ENCODE measurements around the gene VIT.
"Not testable (repeated sequence)": the region's sequence is repeated elsewhere in the genome, so short reads cannot be mapped to it uniquely, and the experiment has no call there.

VIT gene

DNA sequence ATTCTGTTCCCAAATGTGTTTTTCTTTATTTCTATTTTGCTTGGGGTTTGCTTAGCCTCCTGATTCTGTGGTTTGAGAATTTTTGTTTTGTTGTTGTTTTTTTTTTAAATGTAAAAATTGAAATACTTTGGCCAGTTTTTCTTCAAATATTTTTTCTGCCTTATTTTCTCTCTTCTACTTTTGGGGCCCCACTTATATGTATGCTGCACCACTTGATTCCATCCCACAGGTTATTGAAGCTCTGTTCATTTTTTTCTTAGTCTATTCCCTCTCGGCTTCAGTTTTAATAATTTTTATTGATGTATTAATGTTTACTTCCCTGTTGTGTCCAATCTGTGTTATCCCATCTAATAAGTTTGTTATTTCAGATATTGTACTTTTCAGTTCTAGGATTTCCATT, 17.7 kb upstream of the VIT start:
- DNase-seq = no peak

DNA sequence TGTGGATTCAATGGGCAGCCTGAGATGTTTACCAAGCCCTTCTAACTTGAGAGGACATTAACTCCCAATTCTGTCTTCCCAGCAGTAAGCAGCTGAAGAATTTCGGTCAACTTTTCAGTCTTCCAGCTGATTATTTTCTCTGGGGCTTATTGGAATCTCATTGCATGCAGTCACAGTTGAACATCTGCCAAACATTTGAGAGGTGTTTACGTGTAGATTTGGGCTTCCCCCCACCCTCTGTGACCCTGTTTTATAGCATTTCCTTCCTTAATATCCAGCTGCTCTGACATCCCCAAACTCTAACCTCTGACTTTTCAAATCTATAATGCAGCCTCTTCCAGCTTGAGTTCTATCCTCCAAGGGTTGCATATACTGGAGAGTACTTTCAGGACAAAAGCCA, 16.5 kb upstream of the VIT start:
- no peak for DNase-seq

DNA sequence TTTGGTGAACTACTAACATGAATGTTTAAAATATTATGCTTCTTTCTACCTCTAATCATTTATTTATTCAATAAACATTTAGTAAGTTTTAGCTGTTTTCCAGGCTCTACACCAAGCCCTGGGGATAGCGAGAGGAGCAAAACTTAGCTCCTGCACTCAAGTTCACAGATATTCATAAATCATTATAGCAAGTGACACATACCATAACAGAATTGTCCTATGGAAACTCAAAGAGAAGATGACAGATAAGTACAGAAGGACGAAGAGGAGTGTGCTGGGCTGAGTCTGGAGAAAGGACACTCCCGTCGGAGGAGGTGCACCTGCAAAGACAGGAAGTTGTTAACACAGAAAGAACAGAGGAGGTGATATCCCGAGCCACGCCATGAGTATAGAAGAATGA, 13.9 kb upstream of the VIT start:
- DNase-seq = no peak

DNA sequence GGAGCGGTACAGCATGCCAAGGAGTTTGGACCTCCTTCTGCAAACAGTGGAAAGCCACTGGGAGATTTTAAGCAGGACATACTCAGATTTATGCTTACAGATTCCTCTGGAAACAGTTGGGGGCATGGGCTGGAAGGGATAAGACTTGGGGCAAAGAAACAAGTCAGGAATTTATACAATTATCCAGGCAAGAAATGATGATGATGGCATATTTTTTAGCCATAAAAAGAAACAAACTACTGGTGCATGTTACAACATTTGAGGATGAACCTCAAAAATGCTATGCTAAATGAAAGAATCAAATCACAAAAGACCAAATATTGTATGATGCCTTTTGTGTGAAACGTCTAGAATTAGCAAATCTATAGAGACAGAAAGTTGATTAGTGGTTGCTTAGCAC, 13.5 kb upstream of the VIT start:
- no peak for DNase-seq

DNA sequence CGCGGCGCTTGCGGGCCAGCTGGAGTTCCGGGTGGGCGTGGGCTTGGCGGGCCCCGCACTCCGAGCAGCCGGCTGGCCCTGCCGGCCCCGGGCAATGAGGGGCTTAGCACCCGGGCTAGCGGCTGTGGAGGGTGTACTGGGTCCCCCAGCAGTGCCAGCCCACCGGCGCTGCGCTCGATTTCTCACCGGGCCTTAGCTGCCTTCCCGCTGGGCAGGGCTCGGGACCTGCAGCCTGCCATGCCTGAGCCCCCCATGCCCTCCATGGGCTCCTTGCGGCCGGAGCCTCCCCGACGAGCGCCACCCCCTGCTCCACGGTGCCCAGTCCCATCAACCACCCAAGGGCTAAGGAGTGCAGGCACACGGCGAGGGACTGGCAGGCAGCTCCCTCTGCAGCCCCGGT, 8.2 kb upstream of the VIT start:
- not testable (repeated sequence) for DNase-seq

DNA sequence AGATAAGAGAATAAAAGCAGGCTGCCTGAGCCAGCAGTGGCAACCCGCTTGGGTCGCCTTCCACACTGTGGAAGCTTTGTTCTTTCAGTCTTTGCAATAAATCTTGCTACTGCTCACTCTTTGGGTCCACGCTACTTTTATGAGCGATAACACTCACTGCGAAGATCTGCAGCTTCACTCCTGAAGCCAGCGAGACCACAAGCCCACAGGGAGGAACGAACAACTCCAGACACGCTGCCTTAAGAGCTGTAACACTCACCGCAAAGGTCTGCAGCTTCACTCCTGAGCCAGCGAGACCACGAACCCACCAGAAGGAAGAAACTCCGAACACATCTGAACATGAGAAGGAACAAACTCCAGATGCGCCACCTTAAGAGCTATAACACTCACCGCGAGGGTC, 7.5 kb upstream of the VIT start:
- DNase-seq = not testable (repeated sequence)

DNA sequence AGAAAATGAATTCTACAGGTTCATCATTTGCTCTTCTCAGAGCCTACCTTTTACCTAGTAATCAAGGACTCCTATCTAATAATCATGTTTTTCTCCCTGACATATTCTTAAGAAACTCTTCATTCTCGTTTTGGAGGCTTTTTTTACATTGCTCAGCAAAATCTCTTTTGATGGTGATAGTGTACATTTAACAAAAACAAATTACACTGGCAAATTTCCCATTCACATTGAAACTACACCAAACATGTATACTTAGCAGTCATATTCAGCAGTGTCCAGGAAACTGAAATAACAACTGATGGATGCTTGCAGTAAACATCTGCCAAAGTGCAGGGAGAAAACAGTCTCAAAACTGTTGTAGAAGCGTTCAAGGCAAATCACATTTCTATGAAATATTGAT, 4.4 kb upstream of the VIT start:
- no peak for DNase-seq

DNA sequence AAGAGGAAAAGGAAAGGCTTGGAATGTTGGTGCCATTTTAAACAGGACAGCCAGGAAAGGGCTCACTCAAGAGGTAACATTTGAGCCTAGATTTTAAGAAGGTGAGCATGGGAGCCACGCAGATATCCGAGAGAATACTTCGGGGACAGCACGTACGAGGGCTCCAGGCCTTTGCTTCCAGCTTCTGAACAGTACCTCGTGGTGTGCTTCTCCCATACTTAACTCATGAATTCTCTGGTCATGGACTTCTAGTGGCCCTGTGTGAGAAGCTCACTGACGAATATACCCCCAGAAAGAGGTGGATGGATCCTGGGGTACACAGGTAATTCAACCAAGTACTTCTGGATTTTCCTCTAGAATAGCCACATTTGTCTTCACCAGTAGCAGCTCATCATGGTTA, 2.7 kb upstream of the VIT start:
- no peak for DNase-seq

DNA sequence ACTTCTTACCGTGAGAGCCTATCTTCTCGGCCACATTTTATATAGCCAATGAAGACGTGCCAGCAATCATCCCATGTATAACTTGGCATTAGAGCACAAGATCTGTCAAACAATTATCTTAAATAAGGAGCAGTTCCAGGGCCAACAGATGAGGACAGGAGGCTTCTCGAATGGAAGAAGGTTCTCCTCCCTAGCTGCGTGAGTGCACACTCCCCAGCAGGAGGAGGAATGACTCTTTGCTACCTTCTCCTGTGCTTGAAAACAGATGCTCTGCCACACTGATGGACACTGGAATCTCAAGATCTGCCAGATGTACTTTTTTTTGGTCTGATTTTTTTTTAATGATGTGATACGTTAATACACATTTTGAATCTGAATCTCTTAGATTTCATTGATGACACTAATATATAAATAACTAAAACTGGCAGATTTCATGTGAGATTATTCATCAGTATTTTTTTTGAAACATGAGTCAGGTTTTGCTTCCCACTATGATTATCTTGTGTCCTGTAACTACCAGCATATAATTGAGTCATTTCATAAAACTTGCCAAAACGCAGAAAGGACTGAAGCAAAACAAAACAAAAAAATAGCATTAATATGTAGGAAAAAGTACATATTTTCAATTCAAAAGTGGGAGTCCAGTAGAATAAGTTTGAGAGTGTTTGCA, 626 bp upstream of the VIT start:
- peak in 1 of 2 donors; percentile 16 for DNase-seq

DNA sequence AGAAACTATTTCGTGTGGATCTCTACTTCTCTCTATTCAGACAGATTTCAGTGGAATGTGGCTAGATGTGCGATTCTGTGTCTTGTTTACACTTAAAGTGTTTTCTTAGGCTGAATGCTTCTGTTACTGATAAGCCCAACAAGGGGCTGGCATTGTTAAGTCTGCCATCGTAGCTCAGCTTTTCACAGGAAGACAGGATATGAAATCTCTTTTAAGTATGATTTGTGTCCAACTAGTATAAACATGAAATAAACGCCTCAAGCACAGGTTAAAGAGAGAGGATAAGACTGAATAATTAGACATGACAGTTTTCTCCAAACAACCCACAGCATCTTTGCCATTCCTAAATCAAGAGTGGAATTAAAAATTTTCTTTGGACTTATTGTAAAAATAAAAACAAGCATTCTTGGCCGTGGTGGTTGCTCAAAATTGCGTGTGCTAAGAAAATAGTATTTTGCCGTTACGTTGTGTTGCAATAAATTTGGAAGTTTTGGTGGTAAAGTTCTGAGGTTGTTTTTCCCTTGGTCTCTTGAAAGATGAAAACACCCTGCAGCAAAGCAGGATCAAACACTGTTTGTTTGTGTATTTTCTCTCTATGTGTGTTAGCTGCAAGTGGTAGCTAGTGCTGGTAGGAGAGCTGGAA, 1.0 kb downstream of the VIT start:
- no peak for DNase-seq

DNA sequence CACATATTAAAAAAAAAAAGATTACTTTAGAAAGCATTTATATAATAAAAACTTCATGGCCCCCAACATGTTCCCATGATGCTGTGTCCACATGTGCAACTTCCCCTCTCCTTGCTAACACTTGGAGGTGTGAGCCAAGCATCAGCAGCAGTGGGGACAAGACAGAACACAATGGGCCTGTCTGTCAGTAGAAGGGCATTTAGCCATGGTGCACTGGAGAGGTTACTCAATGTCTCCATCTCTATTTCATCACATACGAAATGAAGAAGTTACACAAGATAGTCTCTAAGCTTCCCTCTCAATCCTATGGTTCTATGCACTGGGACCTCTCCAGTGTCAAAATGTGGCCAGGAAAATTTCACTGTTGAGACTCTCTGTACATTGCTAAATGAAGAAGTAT, 2.5 kb downstream of the VIT start:
- DNase-seq = peak; percentile 88 to 96

DNA sequence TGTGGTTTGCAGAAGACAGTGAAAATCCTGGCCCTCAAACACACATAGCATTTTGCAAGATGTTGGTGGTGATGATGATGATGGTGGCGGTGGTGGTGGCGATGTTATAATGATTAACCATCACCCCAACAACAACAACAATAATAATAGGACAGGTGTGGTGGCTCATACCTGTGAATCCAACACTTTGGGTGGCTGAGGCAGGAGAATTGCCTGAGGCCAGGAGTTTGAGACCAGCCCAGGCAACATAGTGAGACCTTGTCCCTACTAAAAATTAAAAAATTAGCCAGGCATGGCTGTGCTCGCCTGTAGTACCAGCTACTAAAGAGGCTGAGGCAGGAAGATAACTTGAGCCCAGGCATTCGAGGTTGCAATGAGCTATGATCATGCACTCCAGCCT, 3.8 kb downstream of the VIT start:
- DNase-seq = no peak

DNA sequence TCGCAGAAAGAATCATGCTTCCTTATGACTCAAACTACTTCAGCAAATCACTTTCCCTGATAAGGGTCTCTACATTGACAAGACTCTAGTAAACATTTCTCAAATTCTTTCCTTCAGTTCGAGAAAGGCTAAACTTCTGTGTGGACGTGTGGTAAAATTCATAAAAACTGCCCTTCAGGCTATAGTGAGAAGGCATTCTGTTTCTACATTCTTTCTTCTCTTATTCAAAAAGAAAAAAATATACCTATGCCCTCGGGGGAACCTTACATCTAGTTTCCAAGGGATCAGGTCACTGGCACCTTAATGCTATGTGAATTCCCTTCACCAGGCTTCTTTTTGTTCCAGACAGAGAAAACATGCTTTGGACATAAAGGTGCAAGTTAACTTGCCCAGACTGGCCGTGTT, 4.9 kb downstream of the VIT start:
- no peak for DNase-seq

DNA sequence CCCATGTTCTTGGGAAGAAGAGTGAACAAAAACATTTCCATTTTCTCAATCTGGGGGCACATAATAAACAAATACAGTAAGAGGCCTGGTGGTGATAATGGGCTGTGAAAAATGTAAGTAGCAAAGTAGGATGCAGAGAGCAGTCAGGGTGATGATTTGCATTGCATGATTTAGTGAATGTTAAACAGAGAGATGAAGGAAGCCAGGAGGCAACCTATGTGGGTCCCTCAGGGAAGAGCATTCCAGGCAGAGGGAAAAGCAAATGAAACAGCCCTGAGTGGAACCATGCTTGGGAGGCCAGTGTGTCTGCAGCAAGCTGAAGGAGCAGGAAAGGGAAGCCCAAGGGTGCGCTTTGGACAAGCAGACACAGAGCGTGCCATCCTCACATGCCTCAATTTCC, 5.4 kb downstream of the VIT start:
- DNase-seq = no peak

DNA sequence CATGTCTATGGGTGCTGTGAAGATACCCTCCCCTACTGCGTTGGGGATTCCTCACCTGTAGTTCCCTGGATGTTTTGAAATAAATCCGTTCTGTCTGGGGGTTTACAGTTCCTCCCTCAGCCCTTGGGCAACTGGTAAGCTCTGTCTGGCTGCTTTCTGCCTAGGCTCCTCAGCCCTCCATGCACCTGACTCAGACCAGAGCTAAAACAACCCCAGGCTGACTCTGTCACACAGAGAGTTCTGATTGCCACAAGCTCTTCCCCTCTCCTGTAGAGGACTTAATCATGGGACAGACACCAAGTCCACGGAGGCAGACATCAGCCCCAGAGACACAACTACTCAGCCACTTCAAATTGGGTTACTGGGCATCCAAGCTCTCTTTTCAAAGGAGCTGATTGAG, 6.3 kb downstream of the VIT start:
- DNase-seq = peak in 1 of 2 donors; percentile 45

DNA sequence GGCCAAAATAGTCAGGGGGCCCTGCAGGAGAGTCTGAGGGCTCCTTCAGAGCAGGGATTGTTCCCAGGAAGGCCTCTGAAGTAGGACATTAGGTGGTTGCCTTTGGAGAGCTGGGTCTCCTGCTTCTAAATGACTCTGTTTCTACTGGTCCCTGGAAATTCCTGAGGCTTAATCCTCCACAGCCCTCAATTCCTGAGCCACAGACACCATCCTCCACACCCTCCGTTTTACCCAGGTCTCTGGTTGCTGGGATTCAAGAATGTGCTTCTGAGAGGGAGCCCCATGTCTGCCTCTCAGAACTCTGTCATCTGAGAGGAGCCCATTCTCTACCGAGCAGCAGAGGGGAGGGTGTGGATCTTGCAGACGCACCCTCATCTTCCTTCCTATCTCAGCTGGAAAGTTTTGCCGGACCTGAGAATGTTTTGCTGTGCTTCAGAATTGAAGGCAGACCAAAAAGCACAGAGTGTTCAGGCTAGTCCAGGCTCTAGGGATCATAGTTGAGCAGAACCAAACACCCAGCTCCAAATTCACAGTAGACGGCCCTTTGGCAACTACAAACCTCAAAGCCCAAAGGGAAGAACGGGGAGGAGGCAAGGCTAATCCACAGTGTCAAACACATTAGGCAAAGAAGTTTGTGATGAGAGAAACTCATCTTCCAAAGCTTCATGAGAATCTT, 8.1 kb downstream of the VIT start:
- DNase-seq = no peak

DNA sequence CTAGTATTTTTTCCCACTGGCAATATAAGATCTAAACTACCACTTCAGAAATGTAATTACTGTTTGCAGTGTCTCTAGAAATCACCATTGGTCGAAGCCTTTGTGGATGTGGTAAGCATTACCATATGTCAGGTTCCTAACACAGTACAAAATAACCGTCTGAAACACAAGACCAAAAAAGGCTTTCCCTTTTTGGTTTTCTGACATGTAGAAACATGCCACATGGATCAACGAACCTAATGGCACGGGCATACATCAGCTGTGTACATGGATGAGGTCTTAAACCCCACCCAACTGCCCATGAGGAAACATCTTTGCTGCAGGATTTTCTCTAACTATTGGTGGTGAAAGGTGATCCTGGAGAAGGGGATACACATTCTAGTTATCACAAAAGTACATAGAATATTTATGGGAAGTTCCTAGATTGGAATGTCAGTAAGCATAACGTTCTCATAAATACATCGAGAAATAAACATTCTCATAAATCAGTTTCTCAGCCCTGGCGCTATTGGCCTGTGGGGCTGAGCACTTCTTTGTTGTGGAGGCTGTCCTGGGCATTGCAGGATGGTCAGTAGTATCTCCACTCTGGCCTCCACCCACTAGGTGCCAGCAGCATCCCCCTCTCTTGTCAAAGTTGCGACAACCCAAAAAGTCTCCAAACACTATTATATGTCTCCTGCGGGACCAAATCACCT, 9.0 kb downstream of the VIT start:
- DNase-seq = no peak

DNA sequence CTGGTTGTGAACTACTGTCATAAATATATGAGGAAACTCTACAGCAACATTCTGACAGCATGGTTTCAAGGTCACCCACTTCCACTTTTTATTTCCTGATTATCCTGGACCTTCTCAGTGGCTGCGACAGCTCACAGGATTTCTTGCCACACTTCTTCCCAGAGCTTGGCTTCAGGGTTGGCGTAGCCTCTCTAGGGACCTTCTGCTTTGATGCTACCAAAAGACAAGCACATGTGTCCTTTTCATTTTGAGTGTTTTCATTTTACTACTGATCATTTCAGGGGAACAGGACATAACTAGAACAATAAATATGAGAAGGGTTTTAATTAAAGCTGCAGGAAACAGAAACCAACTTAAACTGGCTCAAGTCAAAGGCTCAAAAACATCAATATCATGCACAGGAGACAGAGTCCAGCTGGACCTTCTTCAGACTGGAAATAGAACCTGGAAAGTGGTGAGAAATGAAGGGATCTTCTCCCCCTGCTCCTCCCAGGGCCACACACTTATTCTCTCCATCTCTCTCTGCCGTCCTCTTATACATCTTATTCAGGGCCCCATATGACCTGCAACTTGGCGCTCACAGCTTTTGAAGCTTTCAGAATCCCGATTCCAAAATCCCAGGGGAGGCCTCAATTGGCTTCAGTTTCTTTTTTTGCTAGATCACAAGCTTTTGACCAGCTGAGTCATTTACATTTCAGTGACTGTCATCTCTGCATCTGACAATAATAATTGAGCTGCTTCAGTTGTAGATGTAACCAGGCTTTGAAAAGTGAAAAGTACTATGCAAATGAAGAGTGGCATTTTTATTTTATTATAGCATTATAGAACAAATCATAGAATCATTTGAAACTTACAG, 9.7 kb downstream of the VIT start:
- DNase-seq = peak; percentile 75 to 81

DNA sequence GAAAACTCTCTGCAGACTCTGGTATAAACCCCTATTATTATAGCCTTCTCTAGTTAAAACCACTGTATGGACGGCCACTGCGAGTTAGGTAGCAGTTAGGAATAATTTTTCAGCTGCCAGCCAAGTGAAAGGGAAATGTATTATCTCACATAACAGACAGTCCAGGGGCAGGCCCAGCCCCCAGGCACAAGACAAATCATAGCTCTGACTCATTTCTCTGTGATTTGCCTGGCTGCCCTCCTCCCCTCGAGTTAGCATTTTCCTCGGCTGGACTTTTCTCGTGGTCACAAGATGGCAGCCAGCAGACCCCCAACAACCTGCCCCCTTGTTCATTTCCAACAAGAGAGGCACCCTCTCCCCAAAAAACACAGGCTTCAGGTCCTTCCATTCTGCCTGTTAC, 10.5 kb downstream of the VIT start:
- DNase-seq = peak in 1 of 2 donors; percentile 14

DNA sequence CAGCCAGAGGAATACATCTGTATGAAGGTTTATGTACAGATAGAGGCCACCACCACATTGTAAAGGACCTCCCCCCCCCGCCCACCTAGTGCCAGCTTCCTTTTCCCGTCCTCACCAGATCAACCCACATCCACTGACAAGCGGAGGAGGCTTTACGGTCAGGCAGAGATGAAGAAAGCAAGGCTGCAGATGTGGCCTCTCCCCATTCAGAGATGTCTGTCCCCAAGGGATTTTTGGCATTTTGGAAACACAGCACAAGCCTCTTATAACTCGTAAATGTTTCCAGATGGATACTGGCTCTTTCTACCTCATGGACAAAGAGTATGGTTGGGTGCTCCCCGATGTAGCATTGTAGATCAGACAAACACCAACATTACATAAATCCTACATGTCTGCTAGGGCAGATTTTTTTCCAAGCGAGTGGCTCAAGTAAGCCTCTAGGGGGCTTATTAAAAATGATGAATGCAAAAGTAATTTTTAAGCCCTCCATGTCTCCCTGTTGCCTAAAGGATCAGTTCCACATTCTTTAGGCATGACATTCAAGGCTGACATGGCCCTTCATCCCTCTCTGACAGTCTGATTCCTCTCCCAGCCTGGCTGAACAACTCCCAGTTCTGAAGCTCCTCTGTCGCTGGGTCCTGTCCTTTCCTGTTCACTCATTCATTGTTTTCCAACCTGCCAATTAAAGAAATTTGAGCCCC, 11.7 kb downstream of the VIT start:
- peak; percentile 45 to 84 for DNase-seq

DNA sequence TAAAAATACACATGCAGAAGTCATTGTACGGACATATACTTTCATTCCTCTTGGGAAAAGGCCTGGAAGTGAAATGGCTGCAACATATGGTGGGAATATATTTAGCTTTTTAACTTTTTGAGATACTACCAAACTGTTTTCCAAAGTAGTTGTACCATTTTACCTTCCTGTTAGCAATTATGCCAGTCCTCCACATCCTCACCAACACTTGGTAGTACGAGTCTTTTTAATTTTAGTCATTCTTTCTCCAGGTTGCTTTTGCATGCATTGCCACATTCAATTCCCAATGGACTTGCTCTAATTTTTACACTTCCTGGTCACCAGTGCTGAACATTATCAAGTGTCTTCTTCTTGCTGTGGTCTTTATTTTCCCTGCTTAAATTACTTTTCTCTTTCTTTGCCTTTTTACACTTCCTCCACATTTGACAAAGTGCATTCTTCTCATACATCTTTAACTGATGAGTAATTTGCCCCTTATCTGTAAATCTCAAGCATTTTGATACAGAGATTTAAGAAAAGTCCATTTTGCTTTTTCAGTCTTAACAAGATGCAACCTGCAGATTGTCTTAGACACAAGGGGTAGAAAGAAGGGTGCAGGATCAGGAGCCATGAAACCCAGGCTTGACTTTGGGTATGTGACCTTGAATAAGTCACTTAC, 14.5 kb downstream of the VIT start:
- no peak for DNase-seq

Data from inflammatory macrophage (primary cell).